Heart right ventricle (tissue), 16 donors: Measurements from ENCODE around the gene CDKN2AIPNL. TPM values are rescaled to one million over a fixed set of nuclear protein-coding genes. Genes with fewer than 3 reads are reported as not detected.

Source experiments
- ATAC-seq, 8 donors: fragments of 200-7000 bp; cut with Tn5 transposase; one replicate each; pipeline ENCODE4 v1.9.1; 2020; ENCODE audit warnings: mild to moderate bottlenecking in 8 of 8, moderate library complexity in 8 of 8, moderate number of reproducible peaks in 1 of 8
- DNase-seq, 2 donors: peaks; one replicate each; pipeline ENCODE4 v3.0.0-alpha.2; 2020
- H3K27ac ChIP-seq, 10 donors: fragments of 200-600 bp; sonication (generic) in 2 of 10; one replicate each; pipeline versions ENCODE4 v1.5.0 to v1.8.0; 2020 to 2022; ENCODE audit warnings: mild to moderate bottlenecking in 3 of 10
- H3K27me3 ChIP-seq, 7 donors: fragments of 200-600 bp; one replicate each; pipeline ENCODE4 v1.8.0; 2021 to 2022; ENCODE audit warnings: mild to moderate bottlenecking in 2 of 7
- H3K36me3 ChIP-seq, 9 donors: fragments of 200-600 bp; sonication (generic) in 1 of 9; one replicate each; pipeline versions ENCODE4 v1.5.0 to v1.8.0; 2020 to 2022; ENCODE audit warnings: mild to moderate bottlenecking in 2 of 9
- H3K4me1 ChIP-seq, 9 donors: fragments of 200-600 bp; sonication (generic) in 1 of 9; one replicate each; pipeline versions ENCODE4 v1.5.0 to v1.8.0; 2020 to 2022; ENCODE audit warnings: mild to moderate bottlenecking in 4 of 9
- H3K4me3 ChIP-seq, 10 donors: fragments of 200-600 bp; sonication (generic) in 2 of 10; one replicate each; pipeline versions ENCODE4 v1.5.0 to v1.8.0; 2020 to 2022; ENCODE audit warnings: mild to moderate bottlenecking in 7 of 10, moderate library complexity in 2 of 10
- H3K9me3 ChIP-seq, 11 donors: fragments of 200-600 bp in 10 of 11; sonication (generic) in 2 of 11; one replicate each; pipeline versions ENCODE4 v1.5.0 to v1.8.0; 2013 to 2022; ENCODE audit warnings: mild to moderate bottlenecking in 2 of 11, control low read depth in 1 of 11, moderate library complexity in 1 of 11
- CTCF ChIP-seq, 9 donors: fragments of 200-600 bp; sonication (generic) in 2 of 9; IDR thresholded peaks; one replicate each; pipeline versions ENCODE4 v1.5.0 to v1.8.0; 2021 to 2022; ENCODE audit warnings: antibody characterized with exemption in 9 of 9, mild to moderate bottlenecking in 5 of 9, moderate library complexity in 1 of 9
- WGBS, 2 donors: extraction: QIAGEN DNeasy Blood & Tissue Kit; methylation state at CpG; one replicate each; pipeline ENCODE4 v1.1.7; 2013; ENCODE audit warnings: inconsistent platforms in 1 of 2; 5-methylcytosine and 5-hydroxymethylcytosine counted together
- intact Hi-C, 10 donors: fragments of 100-400 bp; cut with DNase I; formaldehyde crosslinking; loops; one replicate each; pipeline versions ENCODE4 v1.11.1 to v1.14.2; 2022
- polyA plus RNA-seq, 2 donors: library from polyadenylated mRNA; stranded (reverse); fragments of 200-250 nt; gene quantifications; one replicate each; pipeline ENCODE4 v1.2.3, GENCODE V29; 2013
- total RNA-seq, 10 donors: library from RNA; stranded (reverse); fragmentation: NEBNext Ultra II Directional in 3 of 10; extraction: Animal tissue kit (Norgen Biotek cat#: 25700) in 3 of 10; gene quantifications; one replicate each; pipeline versions ENCODE4 v1.2.1 to v1.2.4, GENCODE V29; 2021 to 2023
- donor health status: Arrhythmogenic right ventricular cardiomyopathy.
- donor health status: ischemic (EF 13 %, LVEDD 7.1; RV severe dilation, severe dysfunction).
- donor health status: healthy with polysubstance abuse.
- donor health status: DM: no; HTN: yes; CAD: no.
- donor health status: DM: no; HTN: no; CAD: no.
- donor health status: ischemic (EF 25% LVEDD 6.9; RV normal size, moderate dysfunction).
- donor health status: ischemic (EF 25% LVEDD 5.7; RV mildly dilated, moderate dysfunction).
- donor health status: healthy.
- donor health status: DM: yes; HTN: yes; CAD: no.
- donor health status: Ischemic cardiomyopathy.
- donor health status: ischemic (EF 35%, LVEDD 5.7; RV mildly dilated, moderate dysfunction).
- donor health status: nonischemic (EF 11% LVEDD 7.7; RV severe dilation, severe dysfunction).
- donor health status: DM: yes; HTN: yes; CAD: no.
- donor health status: PGD.
- donor health status: ischemic (EF 29% LVEDD 5.4; RV normal size, mild dysfunction).
- donor health status: nonischemic (EF 23%, LVEDD 6.1; RV moderate dilation, normal function).

CDKN2AIPNL gene
- total and polyA plus RNA-seq, 12 donors: 29.1 to 87.6 (median 37.3) TPM

DNA sequence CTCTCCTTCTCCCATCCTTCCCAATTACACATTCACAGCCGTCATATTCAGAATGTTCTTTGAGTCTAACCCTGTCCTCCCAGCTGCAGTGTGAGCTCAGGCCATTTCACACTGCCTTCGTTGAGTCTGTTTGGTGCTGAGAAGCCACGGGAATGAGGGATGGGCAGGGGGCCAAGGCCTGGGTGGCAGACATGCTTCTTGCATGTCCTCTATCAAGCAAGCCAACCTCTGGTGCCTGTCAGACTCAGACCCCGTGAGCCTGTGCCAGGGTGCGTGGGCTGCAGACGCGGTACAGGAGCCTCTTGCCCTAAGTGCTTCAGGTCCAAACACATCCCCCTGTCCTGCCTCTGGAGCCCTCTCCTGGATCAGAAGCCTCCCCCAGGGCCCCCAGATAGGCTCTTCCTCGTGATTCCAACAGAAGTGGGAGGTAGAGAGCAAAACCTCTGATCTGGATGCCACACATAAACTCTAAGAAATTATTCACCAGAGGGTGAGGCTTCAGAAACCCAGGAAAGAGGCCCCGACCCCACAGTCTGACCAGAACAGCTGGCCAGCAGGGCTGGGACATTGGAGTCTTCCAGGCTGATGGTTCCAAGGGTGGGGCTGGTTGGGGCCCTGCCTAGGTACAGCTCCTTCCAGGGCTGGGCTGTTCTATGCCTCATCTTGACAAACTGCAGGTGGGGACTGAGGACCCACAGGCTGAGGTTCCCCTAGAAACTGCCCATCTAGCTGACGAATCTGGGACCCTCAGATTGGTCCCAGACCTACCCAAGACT lies 46.7 kb upstream of the CDKN2AIPNL start:
- no peaks in the 10 kb centered on the region for H3K27me3 ChIP-seq
- H3K27ac ChIP-seq: peak overlapping the region in 9 of 10 donors; percentile 37 to 79 (median 56)
- TF ChIP-seq CTCF (IDR thresholded peaks at IDR 0.05): no peak
- ATAC-seq (peak; percentile 49 to 82 (median 72)), DNase-seq (peak; percentile 60 to 74)
- H3K9me3 ChIP-seq: no peaks in the 10 kb centered on the region
- H3K4me1 ChIP-seq: peaks cover 4 to 25% (median 16%) of the 10 kb centered on the region in 9 donors
- 51 to 58% methylated on average over 10 of the region's 10 CpGs for WGBS, 2 donors
- H3K36me3 ChIP-seq: no peaks in the 10 kb centered on the region
- intact Hi-C loops: no loop called here
- H3K4me3 ChIP-seq: no peak overlapping the region

- Histone ChIP-seq H3K4me1 (peaks cover 4 to 25% (median 16%) of the 10 kb centered on the region in 9 donors), H3K4me3 (no peak overlapping the region), H3K27me3 (no peaks in the 10 kb centered on the region), H3K36me3 (no peaks in the 10 kb centered on the region), H3K9me3 (no peaks in the 10 kb centered on the region), H3K27ac (peak overlapping the region in 8 of 10 donors; percentile 39 to 79 (median 59))
- intact Hi-C loops: no loop called here
- 98 to 100% methylated on average over 3 of the region's 3 CpGs for WGBS, 2 donors
- DNase-seq (no peak), ATAC-seq (peak in 1 of 8 donors; percentile 7)
- TF ChIP-seq CTCF (IDR thresholded peaks at IDR 0.05): no peak
These were observed 46.1 kb upstream of the CDKN2AIPNL start for GRCh38 chr5:134457801-134458200.

DNA sequence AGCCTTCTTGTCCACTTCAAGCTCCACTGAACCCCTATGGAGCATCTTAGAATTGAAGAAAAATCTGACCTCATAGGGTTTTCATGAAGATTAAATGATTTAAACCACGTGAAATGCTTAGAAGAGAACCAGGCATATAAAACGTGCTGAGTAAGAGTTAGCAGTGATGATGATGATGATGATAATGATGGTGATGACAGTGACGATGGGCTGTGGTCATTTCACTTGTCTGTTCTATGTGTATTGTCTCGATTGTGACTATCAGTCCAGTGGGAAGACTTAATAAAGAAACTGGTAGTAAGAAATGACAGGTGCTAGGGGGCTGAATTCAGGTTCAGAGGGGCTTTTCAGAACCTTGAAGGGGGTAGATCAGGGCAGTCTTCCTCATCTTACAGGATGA lies 45.1 kb upstream of the CDKN2AIPNL start:
- no peak for ATAC-seq
- Histone ChIP-seq H3K27ac (no peak overlapping the region), H3K9me3 (no peaks in the 10 kb centered on the region), H3K4me1 (peaks cover 7 to 24% (median 17%) of the 10 kb centered on the region in 9 donors), H3K36me3 (no peaks in the 10 kb centered on the region), H3K27me3 (no peaks in the 10 kb centered on the region), H3K4me3 (no peak overlapping the region)
- WGBS, 2 donors: 69 to 79% methylated on average over 4 of the region's 4 CpGs
- DNase-seq: no peak
- TF ChIP-seq CTCF (IDR thresholded peaks at IDR 0.05): no peak
- intact Hi-C loops: no loop called here

DNA sequence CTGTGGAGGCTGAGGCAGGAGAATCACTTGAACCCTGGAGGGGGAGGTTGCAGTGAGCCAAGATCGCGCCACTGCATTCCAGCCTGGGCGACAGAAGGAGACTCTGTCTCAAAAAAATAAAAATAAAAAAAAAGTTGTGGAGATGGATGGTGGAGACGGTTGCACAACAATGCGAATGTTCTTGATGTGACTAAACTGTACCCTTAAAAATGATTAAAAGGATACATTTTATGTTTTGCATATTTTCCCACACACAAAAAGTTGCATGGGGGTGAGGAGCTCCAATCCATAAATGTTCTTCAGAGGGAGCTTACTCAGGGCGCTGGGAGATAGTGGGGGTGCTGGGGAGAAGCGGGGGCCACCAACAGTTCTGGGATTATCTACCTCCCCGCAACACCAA lies 43.8 kb upstream of the CDKN2AIPNL start:
- DNase-seq: no peak
- WGBS, 2 donors: 94% methylated on average over 8 of the region's 8 CpGs

More for the DNA sequence above, 43.8 kb upstream of the CDKN2AIPNL start:
- no peaks in the 10 kb centered on the region for H3K36me3 ChIP-seq
- H3K27ac ChIP-seq: no peak overlapping the region
- ATAC-seq: no peak
- H3K4me3 ChIP-seq: no peak overlapping the region
- H3K9me3 ChIP-seq: no peaks in the 10 kb centered on the region
- intact Hi-C loops: no loop called here
- H3K4me1 ChIP-seq: peaks cover 8 to 29% (median 20%) of the 10 kb centered on the region in 9 donors
- no peaks in the 10 kb centered on the region for H3K27me3 ChIP-seq
- TF ChIP-seq CTCF (IDR thresholded peaks at IDR 0.05): no peak
